Effector memory CD4-positive, alpha-beta T cell (primary cell): ENCODE measurements around the gene ONECUT1.
"Not testable (repeated sequence)": the region's sequence is repeated elsewhere in the genome, so short reads cannot be mapped to it uniquely, and the experiment has no call there.

Experiments
- DNase-seq, 3 donors: peaks; one replicate each; pipeline ENCODE4 v3.0.0-alpha.2; 2020
- H3K27ac ChIP-seq: 2 replicates; pipeline ENCODE4 v1.7.0; 2013; ENCODE audit warnings: mild to moderate bottlenecking, low read length, moderate library complexity; ENCODE audit not compliant: insufficient read depth, poor library complexity, severe bottlenecking
- H3K27me3 ChIP-seq: replicated peaks from 2 replicates; pipeline ENCODE4 v1.7.0; 2013; ENCODE audit warnings: mild to moderate bottlenecking, low read length; ENCODE audit not compliant: insufficient read depth, control insufficient read depth, poor library complexity, severe bottlenecking
- H3K36me3 ChIP-seq: 2 replicates; pipeline ENCODE4 v1.7.0; 2013; ENCODE audit warnings: mild to moderate bottlenecking, low read length, moderate library complexity; ENCODE audit not compliant: control insufficient read depth, insufficient read depth
- H3K4me1 ChIP-seq: 2 replicates; pipeline ENCODE4 v1.7.0; 2013; ENCODE audit warnings: low read length, mild to moderate bottlenecking; ENCODE audit not compliant: control insufficient read depth, insufficient read depth, poor library complexity, severe bottlenecking
- H3K4me3 ChIP-seq: 2 replicates; pipeline ENCODE4 v1.7.0; 2013; ENCODE audit warnings: low read length, low read depth, mild to moderate bottlenecking; ENCODE audit not compliant: insufficient read depth, poor library complexity, severe bottlenecking
- H3K9me3 ChIP-seq: 2 replicates; pipeline ENCODE4 v1.7.0; 2013; ENCODE audit warnings: mild to moderate bottlenecking, low read length, moderate library complexity; ENCODE audit not compliant: control insufficient read depth
- total RNA-seq, 3 donors: gene quantifications; one replicate each; lab custom pipeline; 2026; lab: John Stamatoyannopoulos, UW

Gene ONECUT1
- total RNA-seq = 0 reads per million in 3 donors

- peak in 2 of 3 donors; percentile 18 to 27 for DNase-seq
- Histone ChIP-seq H3K27ac (no peak within 1 kb of the TSS), H3K36me3 (no peaks in the 10 kb centered on the region), H3K27me3 (peaks cover 82% of the 10 kb centered on the region), H3K9me3 (no peaks in the 10 kb centered on the region), H3K4me1 (peaks cover 31% of the 10 kb centered on the region), H3K4me3 (peak within 1 kb of the TSS; percentile 55)
Measured at GRCh38 chr15:52790169-52790708, at the start of gene ONECUT1. Gene ONECUT1 (minus strand): TSS chr15:52790336. CDS start chr15:52789884, 452 bp downstream.

DNA sequence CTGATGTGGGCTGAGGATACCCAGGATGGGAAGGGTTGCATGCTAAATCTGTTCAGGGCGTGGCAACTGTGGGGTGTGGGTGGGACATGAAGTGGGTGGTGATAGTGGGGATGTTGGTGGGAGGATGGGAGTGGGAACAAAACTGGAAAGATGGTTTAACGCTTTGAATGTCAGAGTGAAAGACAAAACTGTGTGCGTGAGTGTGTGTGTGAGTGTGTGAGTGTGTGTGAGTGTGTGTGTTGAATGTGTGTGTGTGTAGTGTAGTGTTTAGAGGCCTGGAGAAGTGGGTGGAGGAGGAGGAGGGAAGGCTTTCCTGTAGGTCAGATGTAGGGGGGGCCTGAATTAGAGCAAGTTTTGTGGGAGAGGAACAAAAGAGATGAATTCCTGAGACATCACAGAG is 44.2 kb upstream of the ONECUT1 start:
- no peaks in the 10 kb centered on the region for H3K4me1 ChIP-seq
- no peak for DNase-seq
- no peaks in the 10 kb centered on the region for H3K27me3 ChIP-seq
- no peak overlapping the region for H3K4me3 ChIP-seq
- H3K9me3 ChIP-seq = no peaks in the 10 kb centered on the region
- no peak overlapping the region for H3K27ac ChIP-seq
- no peaks in the 10 kb centered on the region for H3K36me3 ChIP-seq

DNA sequence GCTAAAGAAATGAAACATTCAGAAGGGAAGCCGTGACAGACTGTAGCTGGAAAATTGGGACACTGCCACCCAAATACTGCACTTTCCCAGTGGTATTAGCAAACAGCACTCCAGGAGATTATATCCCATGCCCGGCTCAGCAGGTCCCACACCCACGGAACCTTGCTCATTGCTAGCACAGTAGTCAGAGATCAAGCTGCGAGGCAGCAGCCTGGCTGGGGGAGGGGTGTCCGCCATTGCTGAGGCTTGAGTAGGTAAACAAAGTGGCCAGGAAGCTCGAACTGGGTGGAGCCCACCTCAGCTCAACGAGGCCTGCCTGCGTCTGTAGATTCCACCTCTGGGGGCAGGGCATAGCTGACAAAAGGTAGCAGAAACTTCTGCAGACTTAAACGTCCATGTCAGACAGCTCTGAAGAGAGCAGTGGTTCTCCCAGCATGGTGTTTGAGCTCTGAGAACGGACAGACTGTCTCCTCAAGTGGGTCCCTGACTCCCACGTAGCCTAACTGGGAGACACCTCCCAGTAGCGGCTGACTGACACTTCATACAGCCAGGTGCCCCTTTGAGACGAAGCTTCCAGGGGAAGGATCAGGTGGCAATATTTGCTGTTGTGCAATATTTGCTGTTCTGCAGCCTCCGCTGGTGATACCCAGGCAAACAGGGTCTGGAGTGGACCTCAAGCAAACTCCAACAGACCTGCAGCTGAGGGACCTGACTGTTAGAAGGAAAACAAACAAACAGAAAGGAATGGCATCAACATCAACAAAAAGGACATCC is 34.2 kb upstream of the ONECUT1 start:
- not testable (repeated sequence) for DNase-seq, H3K4me1 ChIP-seq, H3K36me3 ChIP-seq, H3K27me3 ChIP-seq, H3K9me3 ChIP-seq, H3K4me3 ChIP-seq, H3K27ac ChIP-seq

DNA sequence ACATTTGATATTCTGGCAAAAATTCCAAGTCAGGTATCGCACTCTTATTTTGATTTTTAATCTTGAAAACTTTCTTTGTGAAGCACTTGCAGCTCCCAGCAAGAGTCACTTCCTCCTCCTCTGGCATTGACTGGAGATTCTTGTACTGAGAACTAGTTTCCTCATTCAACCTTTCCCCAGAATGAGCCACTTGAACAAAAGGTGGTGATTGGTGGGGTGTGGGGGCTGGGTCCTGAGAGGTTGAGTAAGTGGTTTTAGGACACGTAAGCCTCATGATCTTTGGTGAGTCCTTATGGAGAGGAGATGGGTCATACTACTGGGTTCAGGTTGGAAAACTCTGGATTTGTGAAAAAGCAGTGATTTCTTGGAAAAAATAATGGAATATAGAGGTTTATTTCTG is 32.3 kb upstream of the ONECUT1 start:
- Histone ChIP-seq H3K36me3 (no peaks in the 10 kb centered on the region), H3K4me1 (no peaks in the 10 kb centered on the region), H3K9me3 (no peaks in the 10 kb centered on the region), H3K27ac (no peak overlapping the region), H3K4me3 (no peak overlapping the region), H3K27me3 (peaks cover 2% of the 10 kb centered on the region)
- DNase-seq = no peak

DNA sequence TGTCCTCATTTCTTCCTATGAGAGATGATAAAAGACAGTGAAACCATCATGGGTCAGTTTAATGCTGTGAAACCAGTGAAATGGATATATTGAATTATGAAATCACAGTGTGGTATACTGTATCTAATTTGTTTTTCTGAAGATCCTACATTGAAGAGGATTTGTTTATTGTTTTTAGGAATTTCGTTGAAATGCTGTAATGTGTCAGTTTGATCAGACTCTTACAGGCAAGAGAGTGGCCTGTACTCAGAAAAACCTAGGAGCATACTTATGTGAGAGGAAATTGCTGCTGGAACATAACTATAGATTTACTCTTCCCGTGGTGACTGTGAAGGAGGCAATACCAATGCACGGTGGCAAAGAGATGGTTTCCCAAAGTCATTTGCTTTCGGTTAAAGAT is 29.1 kb upstream of the ONECUT1 start:
- Histone ChIP-seq H3K27ac (no peak overlapping the region), H3K9me3 (no peaks in the 10 kb centered on the region), H3K36me3 (no peaks in the 10 kb centered on the region), H3K4me1 (no peaks in the 10 kb centered on the region), H3K4me3 (no peak overlapping the region), H3K27me3 (peaks cover 2% of the 10 kb centered on the region)
- DNase-seq = no peak

GRCh38 chr15:52815899-52816298 is 25.8 kb upstream of the ONECUT1 start:
- H3K4me1 ChIP-seq, H3K27ac ChIP-seq, H3K9me3 ChIP-seq, DNase-seq, H3K36me3 ChIP-seq, H3K27me3 ChIP-seq, H3K4me3 ChIP-seq: not testable (repeated sequence)

GRCh38 chr15:52808996-52809395 is 18.9 kb upstream of the ONECUT1 start:
- no peak overlapping the region for H3K27ac ChIP-seq
- peaks cover 51% of the 10 kb centered on the region for H3K27me3 ChIP-seq
- peaks cover 18% of the 10 kb centered on the region for H3K4me1 ChIP-seq
- no peaks in the 10 kb centered on the region for H3K9me3 ChIP-seq
- DNase-seq = no peak
- no peaks in the 10 kb centered on the region for H3K36me3 ChIP-seq
- no peak overlapping the region for H3K4me3 ChIP-seq

DNA sequence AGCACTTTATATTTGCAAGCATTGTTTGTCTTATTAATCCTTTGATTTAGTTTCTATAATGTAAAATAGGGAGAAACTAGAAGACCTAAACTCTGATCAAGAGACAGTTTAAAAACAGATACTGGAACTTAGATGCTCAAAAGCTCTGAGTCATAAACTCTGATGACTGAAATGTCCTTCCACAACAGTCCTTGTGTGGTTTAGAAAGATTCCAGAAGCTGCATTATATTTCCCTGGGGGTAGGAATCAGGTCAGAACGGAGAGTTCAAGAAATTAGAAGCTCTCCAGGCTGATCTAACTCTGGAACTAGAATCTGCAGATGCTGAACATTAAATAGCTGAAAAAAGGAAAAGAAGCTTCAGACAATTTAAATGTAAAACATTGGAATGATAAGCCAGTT is 18.3 kb upstream of the ONECUT1 start:
- H3K27ac ChIP-seq = no peak overlapping the region
- H3K36me3 ChIP-seq = no peaks in the 10 kb centered on the region
- no peak for DNase-seq
- no peak overlapping the region for H3K4me3 ChIP-seq
- peaks cover 24% of the 10 kb centered on the region for H3K4me1 ChIP-seq
- H3K27me3 ChIP-seq = peaks cover 57% of the 10 kb centered on the region
- H3K9me3 ChIP-seq = no peaks in the 10 kb centered on the region

DNA sequence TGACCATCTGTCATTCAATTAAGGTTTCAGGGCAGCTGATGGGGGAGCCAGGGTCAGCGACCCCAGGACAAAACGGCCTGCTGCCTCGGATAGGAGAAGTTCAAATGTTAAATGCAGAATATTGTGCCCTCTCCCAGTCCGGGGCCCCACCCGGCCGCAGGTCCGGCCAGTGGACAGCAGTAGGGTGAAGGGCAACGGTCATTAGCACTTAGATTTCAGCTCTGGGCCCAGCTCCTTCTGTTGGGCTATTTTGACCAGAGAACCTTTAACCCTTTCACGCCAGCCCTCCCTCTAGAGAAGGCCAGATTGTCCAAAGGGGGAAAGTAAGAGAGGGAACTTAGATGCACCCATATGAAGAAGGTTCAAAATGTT is 16.1 kb upstream of the ONECUT1 start:
- H3K9me3 ChIP-seq = no peaks in the 10 kb centered on the region
- H3K27me3 ChIP-seq = peaks cover 75% of the 10 kb centered on the region
- H3K4me1 ChIP-seq = peaks cover 24% of the 10 kb centered on the region
- H3K36me3 ChIP-seq = no peaks in the 10 kb centered on the region
- peak overlapping the region; percentile 37 for H3K4me3 ChIP-seq
- no peak overlapping the region for H3K27ac ChIP-seq
- DNase-seq = no peak

DNA sequence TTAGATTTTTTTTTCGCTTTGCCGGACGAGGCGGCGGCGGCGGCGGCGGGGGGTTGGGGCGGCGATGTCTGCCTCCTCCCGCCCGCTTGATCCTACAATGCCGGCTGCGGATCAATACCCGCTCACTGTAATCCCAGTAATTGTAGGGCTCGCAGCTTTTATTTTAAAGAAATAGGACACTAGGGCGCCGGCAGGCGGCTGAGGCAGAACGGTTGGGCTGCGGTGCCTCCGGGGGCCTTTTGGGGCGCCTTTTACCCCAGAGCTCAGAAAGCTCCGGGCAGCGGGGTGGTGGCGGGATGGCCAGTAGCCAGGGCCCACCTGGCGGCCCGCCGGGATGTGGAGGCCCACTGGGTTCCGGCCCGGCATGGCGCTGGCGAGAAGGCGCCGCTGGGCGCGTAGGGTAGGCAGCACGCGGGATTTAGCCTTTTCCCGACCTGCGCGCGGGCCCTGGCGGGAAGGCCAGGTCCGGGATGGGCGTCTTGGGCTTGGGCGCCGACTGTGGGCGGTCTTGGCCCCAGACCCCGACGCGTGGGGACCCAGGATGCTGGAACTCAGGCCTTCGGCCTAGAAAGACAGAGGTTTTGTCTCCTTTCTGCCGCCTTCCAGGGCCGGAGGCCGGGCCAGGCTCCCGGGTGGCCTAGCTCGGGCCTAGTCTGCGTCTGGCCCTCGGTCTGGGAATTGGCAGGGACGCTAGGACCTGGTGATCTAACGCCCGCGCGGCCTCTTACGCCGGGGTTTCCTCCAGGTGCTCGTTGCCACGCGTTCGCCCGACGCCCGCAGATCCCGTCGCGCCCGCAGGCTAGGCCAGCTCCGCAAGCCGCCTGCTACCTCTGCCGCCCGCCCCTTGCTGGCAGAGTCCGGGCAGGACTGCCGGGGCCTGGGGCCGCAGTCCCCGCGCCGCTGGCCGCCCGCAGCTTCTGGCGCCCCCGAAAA is 15.5 kb upstream of the ONECUT1 start:
- H3K27ac ChIP-seq = no peak overlapping the region
- H3K4me3 ChIP-seq = peak overlapping the region; percentile 37
- no peaks in the 10 kb centered on the region for H3K36me3 ChIP-seq
- no peaks in the 10 kb centered on the region for H3K9me3 ChIP-seq
- DNase-seq = no peak
- H3K27me3 ChIP-seq = peaks cover 81% of the 10 kb centered on the region
- H3K4me1 ChIP-seq = peaks cover 24% of the 10 kb centered on the region
